Brain microvascular endothelial cell (primary cell): ENCODE data around the gene NENF.
"Not testable (repeated sequence)": the region's sequence is repeated elsewhere in the genome, so short reads cannot be mapped to it uniquely, and the experiment has no call there.

ENCODE experiments used
- DNase-seq: peaks from one replicate; pipeline ENCODE4 v3.0.0-alpha.2; 2020
- H3K27ac ChIP-seq: fragments of 250-450 bp; sonication (Bioruptor Pico); 2 replicates; pipeline ENCODE4 v1.5.1; 2020; ENCODE audit warnings: mild to moderate bottlenecking, moderate library complexity
- H3K27me3 ChIP-seq: fragments of 250-450 bp; sonication (Bioruptor Pico); replicated peaks from 2 replicates; pipeline ENCODE4 v1.5.1; 2020; ENCODE audit warnings: mild to moderate bottlenecking
- H3K36me3 ChIP-seq: fragments of 250-450 bp; sonication (Bioruptor Pico); replicated peaks from 2 replicates; pipeline ENCODE4 v1.5.1; 2020; ENCODE audit warnings: mild to moderate bottlenecking
- H3K4me3 ChIP-seq: 2 replicates; pipeline ENCODE4 v1.5.1; 2011; ENCODE audit warnings: low read depth, mild to moderate bottlenecking, control low read depth, low read length, moderate library complexity
- CTCF ChIP-seq: IDR thresholded peaks from 2 replicates; pipeline ENCODE4 v1.5.1; 2011; ENCODE audit warnings: low read depth, mild to moderate bottlenecking, moderate library complexity, low read length, control low read depth, inconsistent platforms; ENCODE audit errors: missing control alignments
- in situ Hi-C: cut with HindIII; loops from 2 replicates; pipeline ENCODE4 v1.10.0; 2017; ENCODE audit warnings: low sequenced_read_pairs, low pct_ligation_motif_present

NENF gene

GRCh38 chr1:212470059-212470458, 37.3 kb downstream of the NENF start:
- peak; percentile 97 for DNase-seq
- Histone ChIP-seq H3K27me3 (no peaks in the 10 kb centered on the region), H3K36me3 (no peaks in the 10 kb centered on the region), H3K4me3 (no peak overlapping the region), H3K27ac (peak overlapping the region; percentile 57)
- in situ Hi-C loops: no loop called here
- TF ChIP-seq CTCF: no peak

- no peaks in the 10 kb centered on the region for H3K36me3 ChIP-seq
- no peak for DNase-seq
- no peak overlapping the region for H3K4me3 ChIP-seq
- in situ Hi-C loops: no loop called here
- TF ChIP-seq CTCF: no peak
- no peaks in the 10 kb centered on the region for H3K27me3 ChIP-seq
- H3K27ac ChIP-seq: no peak overlapping the region
Measured at GRCh38 chr1:212471286-212471685, 38.6 kb downstream of the NENF start.

- in situ Hi-C loops: no loop called here
- TF ChIP-seq CTCF: no peak
- no peaks in the 10 kb centered on the region for H3K27me3 ChIP-seq
- no peak overlapping the region for H3K27ac ChIP-seq
- DNase-seq: no peak
- H3K36me3 ChIP-seq: no peaks in the 10 kb centered on the region
- H3K4me3 ChIP-seq: no peak overlapping the region
Measured at GRCh38 chr1:212471891-212472675, 39.4 kb downstream of the NENF start.

- no peaks in the 10 kb centered on the region for H3K27me3 ChIP-seq
- no peak for DNase-seq
- TF ChIP-seq CTCF: no peak
- no peak overlapping the region for H3K4me3 ChIP-seq
- in situ Hi-C loops: no loop called here
- no peaks in the 10 kb centered on the region for H3K36me3 ChIP-seq
- H3K27ac ChIP-seq: no peak overlapping the region
Measured at GRCh38 chr1:212473729-212474128, 41.0 kb downstream of the NENF start.

- in situ Hi-C loops: no loop called here
- Histone ChIP-seq H3K27ac (no peak overlapping the region), H3K36me3 (no peaks in the 10 kb centered on the region), H3K27me3 (no peaks in the 10 kb centered on the region), H3K4me3 (no peak overlapping the region)
- no peak for TF ChIP-seq CTCF
- no peak for DNase-seq
Measured at GRCh38 chr1:212475151-212475550, 42.4 kb downstream of the NENF start.

- in situ Hi-C loops, H3K27ac ChIP-seq, H3K27me3 ChIP-seq, H3K4me3 ChIP-seq, DNase-seq, H3K36me3 ChIP-seq: not testable (repeated sequence)
Measured at GRCh38 chr1:212475831-212476230, 43.1 kb downstream of the NENF start.
